OCI-LY1 (cell line): ENCODE data around the gene TMEM184B.

ENCODE experiments used
- EZH2 ChIP-seq: fragments of 200-600 bp; sonication (generic), shearing (Covaris generic); IDR thresholded peaks from 2 replicates; pipeline ENCODE4 v1.8.0; 2017; ENCODE audit warnings: borderline replicate concordance, mixed run types, mild to moderate bottlenecking, antibody characterized with exemption, low read length, moderate library complexity, mixed read lengths
- TF ChIP-seq, protein P1 (sequence below): fragments of 200-600 bp; sonication (generic), shearing (Covaris generic); IDR thresholded peaks from 2 replicates; pipeline ENCODE4 v1.5.1; 2017; ENCODE audit warnings: mild to moderate bottlenecking, antibody characterized with exemption, low read length, moderate library complexity, mixed read lengths

DNA sequence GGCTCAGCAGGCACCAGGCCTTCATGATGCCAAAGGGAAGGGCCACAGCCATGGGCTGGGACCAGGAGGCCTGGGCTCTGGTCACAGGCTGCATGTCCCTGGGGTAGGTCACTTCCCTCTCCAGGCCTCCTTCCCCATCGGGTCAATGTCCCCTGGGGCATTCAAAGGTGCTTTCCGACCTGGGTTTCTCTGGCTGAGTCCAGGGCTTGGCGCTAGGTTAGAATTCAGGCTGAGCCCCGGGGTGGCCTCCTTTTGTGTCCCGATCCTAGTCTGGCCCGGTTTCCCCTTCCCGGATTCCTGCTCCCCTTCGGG, 58.9 kb downstream of the TMEM184B start:
- TF ChIP-seq, protein P1, sequence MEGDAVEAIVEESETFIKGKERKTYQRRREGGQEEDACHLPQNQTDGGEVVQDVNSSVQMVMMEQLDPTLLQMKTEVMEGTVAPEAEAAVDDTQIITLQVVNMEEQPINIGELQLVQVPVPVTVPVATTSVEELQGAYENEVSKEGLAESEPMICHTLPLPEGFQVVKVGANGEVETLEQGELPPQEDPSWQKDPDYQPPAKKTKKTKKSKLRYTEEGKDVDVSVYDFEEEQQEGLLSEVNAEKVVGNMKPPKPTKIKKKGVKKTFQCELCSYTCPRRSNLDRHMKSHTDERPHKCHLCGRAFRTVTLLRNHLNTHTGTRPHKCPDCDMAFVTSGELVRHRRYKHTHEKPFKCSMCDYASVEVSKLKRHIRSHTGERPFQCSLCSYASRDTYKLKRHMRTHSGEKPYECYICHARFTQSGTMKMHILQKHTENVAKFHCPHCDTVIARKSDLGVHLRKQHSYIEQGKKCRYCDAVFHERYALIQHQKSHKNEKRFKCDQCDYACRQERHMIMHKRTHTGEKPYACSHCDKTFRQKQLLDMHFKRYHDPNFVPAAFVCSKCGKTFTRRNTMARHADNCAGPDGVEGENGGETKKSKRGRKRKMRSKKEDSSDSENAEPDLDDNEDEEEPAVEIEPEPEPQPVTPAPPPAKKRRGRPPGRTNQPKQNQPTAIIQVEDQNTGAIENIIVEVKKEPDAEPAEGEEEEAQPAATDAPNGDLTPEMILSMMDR = no peak
- TF ChIP-seq EZH2 = no peak
